ENCODE data around the gene SLC6A9.

The SLC6A9 gene

DNA sequence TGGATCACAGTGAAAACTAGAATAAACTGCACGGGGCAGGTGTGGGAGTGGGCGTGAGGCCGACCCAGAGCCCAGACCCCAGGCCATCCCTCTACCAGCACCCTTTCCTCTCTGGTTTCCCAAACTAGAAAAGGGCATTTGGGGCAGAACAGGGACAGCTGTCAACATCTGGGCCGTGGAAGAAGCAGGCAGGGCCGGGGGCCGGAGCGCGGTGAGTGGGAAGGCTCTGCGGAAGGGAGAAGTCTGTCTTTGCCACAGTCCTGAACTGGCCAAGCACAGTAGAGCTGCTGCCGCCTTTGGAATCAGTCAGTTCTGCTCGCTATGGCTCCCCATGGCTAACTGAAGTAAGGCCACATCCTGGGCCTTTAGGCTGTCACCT lies 33.3 kb downstream of the SLC6A9 start:
- no peak for DNase-seq

GRCh38 chr1:43997295-43997999 lies 33.8 kb downstream of the SLC6A9 start:
- DNase-seq: no peak

GRCh38 chr1:43996733-43997115 lies 34.5 kb downstream of the SLC6A9 start:
- no peak for DNase-seq

- DNase-seq: no peak
These were observed 35.1 kb downstream of the SLC6A9 start for GRCh38 chr1:43995984-43996732.

DNA sequence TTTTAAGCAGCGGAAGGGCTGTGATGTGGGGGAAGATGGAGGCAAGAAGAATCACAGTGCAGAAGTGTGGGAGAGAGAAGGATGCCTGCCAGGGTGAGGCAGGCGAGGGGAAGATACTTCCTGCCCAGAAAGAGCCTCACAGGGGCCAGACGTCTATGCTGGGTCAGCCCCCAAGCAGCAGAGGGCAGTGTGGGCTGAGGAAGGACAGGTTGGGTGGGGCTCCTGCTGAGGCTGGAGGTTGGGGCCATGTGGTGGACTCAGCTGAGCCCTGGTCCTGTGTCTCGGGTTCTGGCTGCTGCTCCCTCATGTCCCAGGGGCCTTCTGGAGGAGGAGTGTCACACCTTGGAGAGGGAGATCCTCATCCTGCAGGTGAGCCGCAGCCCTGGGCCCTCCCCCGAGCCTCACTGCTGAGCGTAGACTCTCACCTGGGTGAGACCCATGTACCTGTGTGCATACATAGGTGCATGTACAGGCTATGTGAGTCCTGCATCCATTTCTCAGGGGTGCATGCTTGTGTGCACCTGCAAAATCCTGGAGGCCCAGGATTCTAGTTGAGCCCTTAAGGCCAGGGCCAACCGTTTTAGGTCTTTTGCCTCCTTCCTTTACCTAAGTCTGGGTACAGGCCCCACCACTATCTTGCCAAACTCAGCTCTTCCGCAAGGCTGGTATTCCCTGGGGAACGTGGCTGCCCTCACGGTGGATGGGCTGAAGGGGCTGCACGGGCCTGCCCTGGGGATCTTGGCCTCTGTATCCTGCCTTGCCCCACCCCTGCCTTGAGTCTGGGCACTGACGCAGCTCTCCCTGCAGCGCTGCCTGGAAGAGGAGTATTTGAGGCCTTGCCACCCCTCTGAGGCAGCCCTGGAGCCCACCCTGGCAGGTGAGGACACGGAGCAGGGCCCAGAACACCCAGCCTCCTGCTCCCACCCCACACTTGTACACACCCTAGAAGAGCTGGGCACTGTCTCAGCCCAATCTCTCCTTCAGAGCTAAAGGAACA lies 36.2 kb downstream of the SLC6A9 start:
- DNase-seq: no peak

GRCh38 chr1:43994071-43994470 lies 37.2 kb downstream of the SLC6A9 start:
- DNase-seq: no peak

GRCh38 chr1:43993206-43993914 lies 37.9 kb downstream of the SLC6A9 start:
- DNase-seq: no peak

DNA sequence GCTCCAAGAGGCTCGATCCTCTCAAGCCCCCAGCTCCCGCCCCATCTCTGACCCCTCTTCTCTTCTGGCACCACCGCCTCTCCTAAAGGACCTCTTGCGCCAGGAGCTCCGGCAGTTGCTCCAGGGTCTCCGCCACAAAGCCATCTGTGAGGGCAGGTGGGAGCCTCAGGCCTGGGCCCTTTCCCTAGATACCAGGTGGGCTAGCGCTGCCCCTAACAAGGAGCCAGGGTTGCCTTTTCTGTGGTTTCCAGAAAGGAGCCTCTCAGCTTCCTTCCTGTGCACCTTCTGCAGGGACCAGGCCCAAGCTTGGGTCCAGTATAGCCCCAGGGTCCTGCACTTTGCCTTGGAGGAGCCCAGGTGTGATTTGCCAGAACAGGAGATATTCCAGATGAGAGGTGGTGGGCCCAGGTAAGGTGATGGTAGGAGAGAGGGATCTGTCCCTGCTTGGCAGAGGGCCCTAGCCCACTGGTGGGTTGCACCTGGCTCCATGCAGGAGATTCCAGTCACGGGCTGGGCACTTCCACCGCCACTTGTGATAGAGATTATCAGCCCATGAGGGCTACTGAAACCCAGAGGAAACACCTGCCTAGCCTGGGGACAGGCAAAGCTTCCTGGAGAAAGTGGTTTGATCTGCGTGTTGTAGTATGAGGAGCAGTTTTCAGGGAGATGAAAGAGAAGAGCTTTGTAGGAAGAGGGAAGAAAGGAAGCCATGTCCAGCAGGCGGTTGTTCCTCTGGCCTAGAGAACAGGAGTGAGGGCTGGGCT lies 38.8 kb downstream of the SLC6A9 start:
- no peak for DNase-seq

DNA sequence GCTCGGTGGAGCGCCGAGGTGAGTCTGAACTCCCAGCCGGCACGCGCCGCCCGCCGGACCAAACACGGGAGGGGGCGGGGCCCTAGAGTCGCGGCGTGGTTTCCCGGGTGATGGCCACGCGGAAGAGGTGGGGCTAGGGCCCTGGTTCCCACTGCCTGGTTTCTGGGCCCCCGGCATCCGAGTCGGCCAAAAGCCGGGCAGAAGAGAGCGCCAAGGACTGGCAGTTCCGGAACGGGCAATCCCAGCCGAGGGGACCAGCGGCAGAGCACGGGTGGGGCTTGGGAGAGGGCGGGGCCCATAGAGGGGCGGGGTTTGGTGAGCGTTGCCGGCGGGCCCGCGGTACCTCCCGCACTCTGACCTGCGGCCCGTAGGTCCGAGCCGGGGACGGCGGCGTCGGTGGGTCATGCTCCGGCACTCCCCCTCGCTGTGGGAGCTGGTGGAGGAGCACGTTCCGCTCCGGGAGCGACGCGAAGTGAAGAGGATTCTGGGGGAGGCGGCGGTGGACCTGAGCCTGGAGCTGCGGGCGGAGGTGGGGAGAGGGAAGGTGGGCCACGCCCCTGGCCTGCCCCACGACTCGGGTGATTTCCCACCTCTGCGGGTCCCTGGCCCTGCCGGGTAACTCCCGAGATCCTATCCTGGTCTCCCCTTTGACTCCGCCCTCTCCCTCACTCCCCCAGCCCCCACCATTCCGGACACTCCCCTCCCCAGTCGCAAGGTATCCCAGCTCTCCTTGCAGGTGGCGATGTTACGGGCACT lies 39.6 kb downstream of the SLC6A9 start, which contains the start of gene CCDC24:
Gene CCDC24 (plus strand): TSS at position 124 of the 756 bp plus-strand sequence. CDS start 280 bp downstream, at position 404.
- peak; percentile 50 to 64 for DNase-seq

DNA sequence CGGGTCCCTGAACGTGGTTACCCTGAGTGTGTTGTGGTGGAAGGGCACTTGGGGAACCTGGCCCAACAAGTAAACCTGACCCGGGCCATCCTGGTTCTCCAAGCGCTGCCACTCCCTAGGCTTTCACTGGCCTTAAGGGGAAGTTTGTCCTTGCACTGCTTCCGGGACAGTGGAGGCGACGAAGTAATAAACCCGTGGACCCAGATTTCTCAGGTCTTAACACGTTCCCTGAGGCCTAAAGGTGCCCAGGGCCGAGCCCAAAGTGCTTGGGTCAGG lies 40.1 kb downstream of the SLC6A9 start:
- no peak for DNase-seq

DNA sequence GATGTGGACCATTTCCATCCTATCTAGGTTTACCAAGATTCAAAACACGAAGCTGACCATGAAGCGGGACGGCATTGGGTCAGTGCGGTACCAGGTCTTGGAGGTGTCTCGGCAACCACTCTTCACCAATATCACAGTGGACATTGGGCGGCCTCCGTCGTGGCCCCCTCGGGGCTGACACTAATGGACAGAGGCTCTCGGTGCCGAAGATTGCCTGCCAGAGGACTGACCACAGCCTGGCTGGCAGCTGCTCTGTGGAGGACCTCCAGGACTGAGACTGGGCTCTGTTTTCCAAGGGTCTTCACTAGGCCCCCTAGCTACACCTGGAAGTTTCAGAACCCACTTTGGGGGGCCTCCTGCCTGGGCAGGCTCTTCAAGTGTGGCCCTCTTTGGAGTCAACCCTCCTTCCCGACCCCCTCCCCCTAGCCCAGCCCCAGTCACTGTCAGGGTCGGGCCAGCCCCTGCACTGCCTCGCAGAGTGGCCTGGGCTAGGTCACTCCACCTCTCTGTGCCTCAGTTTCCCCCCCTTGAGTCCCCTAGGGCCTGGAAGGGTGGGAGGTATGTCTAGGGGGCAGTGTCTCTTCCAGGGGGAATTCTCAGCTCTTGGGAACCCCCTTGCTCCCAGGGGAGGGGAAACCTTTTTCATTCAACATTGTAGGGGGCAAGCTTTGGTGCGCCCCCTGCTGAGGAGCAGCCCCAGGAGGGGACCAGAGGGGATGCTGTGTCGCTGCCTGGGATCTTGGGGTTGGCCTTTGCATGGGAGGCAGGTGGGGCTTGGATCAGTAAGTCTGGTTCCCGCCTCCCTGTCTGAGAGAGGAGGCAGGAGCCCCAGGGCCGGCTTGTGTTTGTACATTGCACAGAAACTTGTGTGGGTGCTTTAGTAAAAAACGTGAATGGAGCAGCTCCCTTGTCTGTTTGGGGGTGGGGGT lies 40.7 kb downstream of the SLC6A9 start:
- DNase-seq: no peak

DNA sequence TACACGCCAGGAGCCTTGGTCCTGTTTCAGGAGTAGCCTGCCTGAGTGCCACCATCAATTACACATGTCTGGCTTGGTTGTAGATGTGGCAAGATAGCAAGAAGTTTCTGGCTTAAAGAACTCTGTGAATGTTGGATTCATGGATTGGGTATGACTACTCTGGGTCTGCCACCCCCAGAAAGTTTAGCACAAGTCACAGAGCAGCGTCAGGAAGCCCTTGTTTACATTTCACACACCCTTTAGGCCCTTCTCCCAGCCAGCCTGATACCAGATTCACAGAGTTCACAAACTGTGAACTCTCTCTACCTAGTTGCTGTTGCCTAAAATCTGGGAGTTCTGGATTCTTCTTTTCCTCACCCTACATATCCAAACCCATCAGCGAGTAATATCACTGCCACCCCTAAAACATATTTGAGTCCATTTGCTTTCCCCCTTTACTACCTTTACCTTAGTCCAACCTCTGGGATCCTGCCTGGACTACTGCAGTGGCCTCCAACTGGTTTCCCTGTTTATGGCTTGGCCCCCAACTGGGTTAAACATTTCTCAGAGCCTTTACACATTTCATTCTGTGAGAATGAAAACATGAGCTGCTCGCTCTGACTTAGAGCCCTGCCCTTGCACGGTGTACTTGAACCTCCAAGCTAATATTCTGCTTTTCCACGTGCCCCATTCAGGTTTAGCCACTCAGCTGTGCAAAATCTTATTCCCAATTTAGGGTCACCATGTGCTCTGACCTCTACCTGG lies 43.9 kb downstream of the SLC6A9 start:
- no peak for DNase-seq

DNA sequence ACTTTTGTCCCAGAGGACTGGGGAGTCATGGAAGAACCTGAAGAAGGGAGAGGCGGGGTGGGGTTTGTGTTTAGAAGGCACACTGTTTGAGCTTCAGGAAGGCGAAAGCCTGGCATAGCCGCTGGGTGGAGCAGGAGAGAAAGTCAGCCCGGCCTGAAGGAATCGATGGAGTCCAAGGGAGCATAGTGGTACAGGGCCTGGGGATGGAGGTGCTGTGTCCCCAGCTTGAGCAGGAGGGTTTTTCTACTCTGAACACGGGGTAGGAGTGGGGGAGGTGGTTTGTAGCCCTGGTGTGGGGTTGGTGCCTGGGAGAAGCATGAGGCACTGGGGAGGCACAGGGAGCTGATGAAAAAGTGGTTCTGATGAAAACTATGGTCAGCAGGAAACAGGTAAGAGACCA lies 44.5 kb downstream of the SLC6A9 start:
- no peak for DNase-seq

DNA sequence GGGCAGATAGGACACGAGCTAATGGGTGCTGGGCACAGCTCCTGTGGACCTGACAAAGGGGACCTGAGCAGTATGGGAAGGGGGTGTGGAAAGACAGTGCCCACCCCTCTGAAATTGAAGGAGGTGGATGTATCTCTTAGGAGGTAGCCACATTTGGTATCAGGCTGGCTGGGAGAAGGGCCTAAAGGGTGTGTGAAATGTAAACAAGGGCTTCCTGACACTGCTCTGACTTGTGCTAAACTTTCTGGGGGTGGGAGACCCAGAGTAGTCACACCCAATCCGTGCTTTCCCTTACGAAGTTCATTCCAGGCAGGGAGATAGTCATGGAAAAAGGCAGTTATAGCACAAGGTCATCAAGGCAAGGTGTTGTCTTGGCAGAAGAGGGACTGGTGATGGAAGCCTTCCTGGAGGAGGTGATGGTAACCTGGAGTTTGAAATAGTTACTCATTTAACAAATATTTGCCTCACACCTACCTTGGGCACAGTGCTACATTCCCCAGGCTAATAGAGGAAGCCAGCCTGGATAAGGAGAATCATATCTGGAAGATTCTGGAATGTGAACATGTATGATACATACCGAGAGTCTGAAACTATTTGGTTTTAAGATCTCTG lies 45.2 kb downstream of the SLC6A9 start:
- no peak for DNase-seq

DNA sequence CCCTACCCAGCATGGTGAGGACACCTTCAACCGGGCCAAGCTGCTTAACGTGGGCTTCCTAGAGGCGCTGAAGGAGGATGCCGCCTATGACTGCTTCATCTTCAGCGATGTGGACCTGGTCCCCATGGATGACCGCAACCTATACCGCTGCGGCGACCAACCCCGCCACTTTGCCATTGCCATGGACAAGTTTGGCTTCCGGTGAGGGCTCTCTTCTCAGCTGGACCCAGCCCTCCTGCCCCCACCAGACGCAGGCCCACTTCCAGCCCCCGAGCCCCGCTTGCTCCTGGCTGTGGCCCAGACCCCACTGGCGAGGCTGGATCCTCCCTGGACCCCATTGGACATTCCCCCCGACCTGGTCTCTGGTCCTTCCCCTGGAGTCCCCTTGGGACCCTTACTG lies 46.4 kb downstream of the SLC6A9 start:
- no peak for DNase-seq

DNA sequence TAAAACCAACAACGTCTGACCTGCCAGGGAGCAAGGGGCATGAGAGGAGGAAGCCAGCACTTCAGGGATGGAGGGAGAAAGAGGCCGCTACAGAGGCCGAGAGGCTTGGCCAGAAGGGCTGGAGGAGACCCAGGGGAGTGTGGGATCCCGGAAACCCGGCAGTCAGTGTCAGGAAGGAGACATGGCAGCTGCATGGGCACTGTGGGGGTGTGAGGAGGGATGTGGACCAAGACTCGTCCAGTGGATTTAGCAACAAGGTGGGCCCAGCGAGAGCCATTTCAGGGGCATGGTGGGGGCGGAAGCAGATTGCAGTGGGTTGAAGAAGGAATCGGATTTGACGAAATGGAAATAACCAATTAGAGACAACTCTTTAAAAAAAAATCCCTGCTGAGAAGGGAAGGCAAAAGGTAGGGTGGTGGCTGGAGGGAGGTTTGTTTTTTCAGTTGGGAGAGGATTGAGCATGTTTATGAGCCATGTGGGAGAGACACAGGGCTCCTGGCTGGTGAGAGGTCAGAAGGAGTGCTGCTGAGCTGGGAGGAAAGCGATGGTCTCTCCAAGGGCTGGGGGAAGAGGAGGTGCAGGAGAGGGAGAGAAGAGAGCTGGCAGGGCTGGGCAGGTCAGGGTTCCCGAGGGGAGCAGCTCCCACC lies 47.9 kb downstream of the SLC6A9 start:
- DNase-seq: no peak

DNA sequence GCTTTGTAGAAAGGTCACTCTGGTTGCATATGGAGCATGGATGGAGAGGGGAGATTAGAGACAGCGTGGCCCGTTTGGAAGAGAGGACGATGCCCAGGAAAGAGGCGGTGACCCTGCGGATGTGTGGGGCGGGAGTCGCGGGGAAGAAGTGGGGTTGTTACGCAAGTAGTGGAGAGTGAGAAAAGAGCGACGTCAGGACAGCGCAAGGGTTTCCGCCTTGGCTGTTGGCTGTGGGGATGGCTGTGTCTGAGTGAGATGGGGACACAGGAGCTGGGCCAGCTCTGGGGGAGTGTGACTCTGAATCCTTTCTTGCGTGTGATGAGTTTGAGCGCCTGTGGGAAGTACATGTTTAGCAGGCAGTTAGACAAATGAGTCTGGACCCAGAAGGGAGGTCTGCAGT lies 48.5 kb downstream of the SLC6A9 start:
- no peak for DNase-seq

DNA sequence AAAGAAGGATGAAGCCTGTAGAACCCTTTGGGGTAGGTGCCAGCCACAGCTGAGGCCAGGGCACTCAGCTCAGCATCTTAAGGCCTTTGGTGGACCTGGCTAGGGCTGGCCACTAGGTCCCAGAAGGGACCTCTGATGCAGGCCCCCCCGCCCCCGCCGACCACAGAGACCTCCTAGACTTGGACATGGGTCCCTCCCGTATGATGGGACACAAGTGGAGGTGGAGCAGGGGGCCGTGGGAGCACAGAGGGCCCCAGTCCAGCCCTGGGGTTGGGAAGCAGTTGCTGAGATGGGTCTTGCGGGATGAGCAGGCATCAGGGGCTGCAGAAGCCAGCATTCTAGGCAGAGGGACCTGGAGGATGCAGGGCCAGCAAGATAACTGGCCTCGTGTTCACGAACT lies 49.0 kb downstream of the SLC6A9 start:
- DNase-seq: no peak
